HG02970 (cell line): Measurements from ENCODE around the gene NENF.

Experiments
- ATAC-seq: cut with Tn5 transposase; IDR thresholded peaks from one replicate; pipeline ENCODE4 v1.9.1; 2021; ENCODE audit warnings: mild to moderate bottlenecking, moderate library complexity, moderate number of reproducible peaks; ENCODE audit not compliant: unreplicated experiment, low FRiP score

The NENF gene

GRCh38 chr1:212430955-212431394 lies 1.7 kb upstream of the NENF start:
- ATAC-seq: no peak

- ATAC-seq: no peak
Observed at GRCh38 chr1:212431644-212432043, 1.1 kb upstream of the NENF start.

- no peak for ATAC-seq
Observed at GRCh38 chr1:212432272-212432660, 454 bp upstream of the NENF start.

GRCh38 chr1:212433577-212434462 lies 1.1 kb downstream of the NENF start:
- no peak for ATAC-seq

- no peak for ATAC-seq
Observed at GRCh38 chr1:212434992-212435391, 2.3 kb downstream of the NENF start.

- no peak for ATAC-seq
Observed at GRCh38 chr1:212437179-212437798, 4.6 kb downstream of the NENF start.

- no peak for ATAC-seq
Observed at GRCh38 chr1:212438831-212439237, 6.1 kb downstream of the NENF start.

GRCh38 chr1:212440419-212440818 lies 7.7 kb downstream of the NENF start:
- ATAC-seq: no peak

GRCh38 chr1:212442408-212442807 lies 9.7 kb downstream of the NENF start:
- ATAC-seq: no peak

- no peak for ATAC-seq
Observed at GRCh38 chr1:212446333-212446732, 13.6 kb downstream of the NENF start.

GRCh38 chr1:212447478-212447877 lies 14.8 kb downstream of the NENF start:
- ATAC-seq: no peak

GRCh38 chr1:212450331-212450881 lies 17.7 kb downstream of the NENF start:
- ATAC-seq: no peak

- no peak for ATAC-seq
Observed at GRCh38 chr1:212451416-212452322, 18.9 kb downstream of the NENF start.

GRCh38 chr1:212452323-212453155 lies 19.8 kb downstream of the NENF start:
- ATAC-seq: no peak

GRCh38 chr1:212453156-212453857 lies 20.6 kb downstream of the NENF start:
- no peak for ATAC-seq

- no peak for ATAC-seq
Observed at GRCh38 chr1:212454741-212455140, 22.0 kb downstream of the NENF start.

- ATAC-seq: no peak
Observed at GRCh38 chr1:212455401-212455800, 22.7 kb downstream of the NENF start.

GRCh38 chr1:212455803-212456528 lies 23.2 kb downstream of the NENF start:
- no peak for ATAC-seq
